SH-SY5Y (cell line): Measurements from ENCODE around the gene LSM12.

Experiments
- GATA2 ChIP-seq: IDR thresholded peaks from 2 replicates; pipeline ENCODE4 v1.6.1; 2011; ENCODE audit warnings: mild to moderate bottlenecking, low read depth, low read length
- GATA3 ChIP-seq: IDR thresholded peaks from 2 replicates; pipeline ENCODE4 v1.6.1; 2011; ENCODE audit warnings: low read depth, mild to moderate bottlenecking, low read length, moderate library complexity

- no peak for TF ChIP-seq GATA2
- TF ChIP-seq GATA3: no peak
These were observed 36.7 kb downstream of the LSM12 start for GRCh38 chr17:44029736-44030135.
